Uterus (tissue), 4 donors: ENCODE measurements around the gene KLF1. TPM values are rescaled to one million over a fixed set of nuclear protein-coding genes. Genes with fewer than 3 reads are reported as not detected.
A peak's percentile ranks its signal among the peaks of the same experiment; 100 is the strongest.

Experiments used
- DNase-seq, 2 donors: peaks; one replicate each; pipeline ENCODE4 v3.0.0-alpha.2; 2019 to 2020
- H3K27ac ChIP-seq, 2 donors: fragments of 200-600 bp; sonication (generic); 1 replicate in 1 of 2; 2 replicates in 1 of 2; pipeline ENCODE4 v1.5.1; 2016 to 2018
- H3K27me3 ChIP-seq, 2 donors: fragments of 200-600 bp; sonication (generic); one replicate each; pipeline ENCODE4 v1.5.1; 2018 to 2019; ENCODE audit warnings: control low read depth in 1 of 2
- H3K36me3 ChIP-seq, 2 donors: fragments of 200-600 bp; sonication (generic); one replicate each; pipeline ENCODE4 v1.5.1; 2019; ENCODE audit warnings: control low read depth in 1 of 2
- H3K4me1 ChIP-seq, 2 donors: fragments of 200-600 bp; sonication (generic); one replicate each; pipeline ENCODE4 v1.5.1; 2018 to 2019; ENCODE audit warnings: control low read depth in 1 of 2
- H3K4me3 ChIP-seq, 2 donors: fragments of 200-600 bp; sonication (generic); 1 replicate in 1 of 2; 2 replicates in 1 of 2; pipeline ENCODE4 v1.5.1; 2018 to 2019; ENCODE audit warnings: mild to moderate bottlenecking in 1 of 2
- H3K9me3 ChIP-seq, 2 donors: fragments of 200-600 bp; sonication (generic); one replicate each; pipeline ENCODE4 v1.5.1; 2019; ENCODE audit warnings: control low read depth in 1 of 2
- CTCF ChIP-seq, 4 experiments: fragments of 200-600 bp in 2 of 4; fragments of 450-650 bp in 2 of 4; sonication (generic) in 2 of 4; IDR thresholded peaks; one replicate each; pipeline ENCODE4 v1.5.1; 2016 to 2019; ENCODE audit warnings: antibody characterized with exemption in 4 of 4, mild to moderate bottlenecking in 2 of 4, moderate library complexity in 1 of 4
- POLR2A ChIP-seq, 2 donors: fragments of 450-650 bp; IDR thresholded peaks; one replicate each; pipeline ENCODE4 v1.6.1; 2016; ENCODE audit warnings: antibody characterized with exemption in 2 of 2, mild to moderate bottlenecking in 1 of 2, moderate library complexity in 1 of 2
- intact Hi-C: fragments of 100-400 bp; cut with DNase I; formaldehyde crosslinking; loops from one replicate; pipeline ENCODE4 v1.15.1; 2023; ENCODE audit warnings: low total_unique reads
- total RNA-seq, 4 donors: library from RNA; depleted of rRNA in 3 of 4; stranded (reverse); fragments of >200 nt in 3 of 4; gene quantifications; one replicate each; pipeline versions ENCODE4 v1.1.0 to v1.2.4, GENCODE V29; 2014 to 2023
- donor health status: DM: yes; HTN: yes; CAD: no.

Gene KLF1
- total RNA-seq, 4 donors from 2014 or later, result 0.77 to 0.97 TPM; not detected in 2

GRCh38 chr19:12882589-12882988 lies 4.4 kb downstream of the KLF1 start:
- Histone ChIP-seq H3K4me3 (no peak overlapping the region), H3K4me1 (peaks cover 0 to 9% of the 10 kb centered on the region in 2 donors), H3K36me3 (no peaks in the 10 kb centered on the region), H3K27ac (no peak overlapping the region), H3K27me3 (peaks cover 15 to 17% of the 10 kb centered on the region in 2 donors), H3K9me3 (peaks cover 0 to 10% of the 10 kb centered on the region in 2 donors)
- TF ChIP-seq POLR2A (IDR thresholded peaks at IDR 0.05) (no peak), CTCF (IDR thresholded peaks at IDR 0.05) (no peak)
- intact Hi-C loops, result no loop called here
- no peak for DNase-seq

GRCh38 chr19:12881172-12881808 lies 5.7 kb downstream of the KLF1 start, which contains the start of gene DNASE2:
DNASE2 (minus strand) TSS chr19:12881449; CDS start chr19:12881375, 74 bp downstream.
- intact Hi-C loops, result no loop called here
- Histone ChIP-seq H3K4me3 (peak within 1 kb of the TSS; percentile 61 to 69), H3K36me3 (no peaks in the 10 kb centered on the region), H3K27me3 (peaks cover 15 to 17% of the 10 kb centered on the region in 2 donors), H3K4me1 (peaks cover 0 to 9% of the 10 kb centered on the region in 2 donors), H3K9me3 (peaks cover 0 to 10% of the 10 kb centered on the region in 2 donors), H3K27ac (peak within 1 kb of the TSS; percentile 81 to 83)
- TF ChIP-seq POLR2A (IDR thresholded peaks at IDR 0.05), result peak; percentile 65 to 82
- TF ChIP-seq CTCF (IDR thresholded peaks at IDR 0.05), result peak in 1 of 4 experiments; percentile 4
- DNase-seq, result peak; percentile 95 to 96

GRCh38 chr19:12880551-12881171 lies 6.3 kb downstream of the KLF1 start:
- peaks cover 0 to 10% of the 10 kb centered on the region in 2 donors for H3K9me3 ChIP-seq
- H3K27ac ChIP-seq, result peak overlapping the region; percentile 81 to 83
- peaks cover 0 to 6% of the 10 kb centered on the region in 2 donors for H3K4me1 ChIP-seq
- H3K27me3 ChIP-seq, result peaks cover 11 to 12% of the 10 kb centered on the region in 2 donors
- TF ChIP-seq POLR2A (IDR thresholded peaks at IDR 0.05), result no peak
- no peak for TF ChIP-seq CTCF (IDR thresholded peaks at IDR 0.05)
- H3K4me3 ChIP-seq, result peak overlapping the region; percentile 61 to 69
- intact Hi-C loops, result no loop called here
- no peaks in the 10 kb centered on the region for H3K36me3 ChIP-seq
- DNase-seq, result peak in 1 of 2 donors; percentile 30

- intact Hi-C loops, result no loop called here
- Histone ChIP-seq H3K27ac (no peak overlapping the region), H3K27me3 (no peaks in the 10 kb centered on the region), H3K4me3 (no peak overlapping the region), H3K4me1 (no peaks in the 10 kb centered on the region), H3K9me3 (no peaks in the 10 kb centered on the region), H3K36me3 (no peaks in the 10 kb centered on the region)
- DNase-seq, result no peak
- TF ChIP-seq POLR2A (IDR thresholded peaks at IDR 0.05) (no peak), CTCF (IDR thresholded peaks at IDR 0.05) (no peak)
These were observed 11.9 kb downstream of the KLF1 start for GRCh38 chr19:12875086-12875485.
